HL-60 (cell line): ENCODE data around the gene GOLM1.
"Not testable (repeated sequence)": the region's sequence is repeated elsewhere in the genome, so short reads cannot be mapped to it uniquely, and the experiment has no call there.

Source experiments
- DNase-seq, 2 experiments: peaks; one replicate each; pipeline ENCODE4 v3.0.0-alpha.2; 2010 to 2020; ENCODE audit warnings: low read depth in 1 of 2, low spot score in 1 of 2
- H3K27ac ChIP-seq: fragments of 250-450 bp; sonication (Bioruptor Pico); replicated peaks from 2 replicates; pipeline ENCODE4 v1.5.1; 2020; ENCODE audit warnings: mild to moderate bottlenecking, moderate library complexity
- H3K27me3 ChIP-seq: fragments of 250-450 bp; sonication (Bioruptor Pico); 2 replicates; pipeline ENCODE4 v1.5.1; 2021; ENCODE audit warnings: mild to moderate bottlenecking, moderate library complexity; ENCODE audit not compliant: insufficient read depth, poor library complexity, severe bottlenecking
- H3K4me3 ChIP-seq: replicated peaks from 2 replicates; pipeline ENCODE4 v1.5.1; 2011; ENCODE audit warnings: mild to moderate bottlenecking, control low read depth, low read length; ENCODE audit not compliant: insufficient read depth
- GABPA ChIP-seq: IDR thresholded peaks from 2 replicates; pipeline ENCODE4 v1.6.1; 2012; ENCODE audit warnings: low read depth
- POLR2AphosphoS5 ChIP-seq: IDR thresholded peaks from 2 replicates; pipeline ENCODE4 v1.6.1; 2012; ENCODE audit warnings: low read depth
- REST ChIP-seq: IDR thresholded peaks from 2 replicates; pipeline ENCODE4 v1.6.1; 2012; ENCODE audit warnings: low read depth; ENCODE audit not compliant: insufficient replicate concordance
- SPI1 ChIP-seq: IDR thresholded peaks from 2 replicates; pipeline ENCODE4 v1.6.1; 2012; ENCODE audit warnings: low read depth, mild to moderate bottlenecking, borderline replicate concordance
- TF ChIP-seq, protein P1 (sequence below): IDR thresholded peaks from one replicate; pipeline ENCODE4 v1.5.1; 2011; ENCODE audit warnings: low read length, control low read depth, inconsistent platforms; ENCODE audit not compliant: insufficient read depth

GOLM1 gene

GRCh38 chr9:86054695-86055094 is 44.7 kb downstream of the GOLM1 start:
- TF ChIP-seq, protein P1, sequence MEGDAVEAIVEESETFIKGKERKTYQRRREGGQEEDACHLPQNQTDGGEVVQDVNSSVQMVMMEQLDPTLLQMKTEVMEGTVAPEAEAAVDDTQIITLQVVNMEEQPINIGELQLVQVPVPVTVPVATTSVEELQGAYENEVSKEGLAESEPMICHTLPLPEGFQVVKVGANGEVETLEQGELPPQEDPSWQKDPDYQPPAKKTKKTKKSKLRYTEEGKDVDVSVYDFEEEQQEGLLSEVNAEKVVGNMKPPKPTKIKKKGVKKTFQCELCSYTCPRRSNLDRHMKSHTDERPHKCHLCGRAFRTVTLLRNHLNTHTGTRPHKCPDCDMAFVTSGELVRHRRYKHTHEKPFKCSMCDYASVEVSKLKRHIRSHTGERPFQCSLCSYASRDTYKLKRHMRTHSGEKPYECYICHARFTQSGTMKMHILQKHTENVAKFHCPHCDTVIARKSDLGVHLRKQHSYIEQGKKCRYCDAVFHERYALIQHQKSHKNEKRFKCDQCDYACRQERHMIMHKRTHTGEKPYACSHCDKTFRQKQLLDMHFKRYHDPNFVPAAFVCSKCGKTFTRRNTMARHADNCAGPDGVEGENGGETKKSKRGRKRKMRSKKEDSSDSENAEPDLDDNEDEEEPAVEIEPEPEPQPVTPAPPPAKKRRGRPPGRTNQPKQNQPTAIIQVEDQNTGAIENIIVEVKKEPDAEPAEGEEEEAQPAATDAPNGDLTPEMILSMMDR: no peak
- TF ChIP-seq POLR2AphosphoS5 (no peak), GABPA (no peak), SPI1 (no peak), REST (no peak)
- H3K4me3 ChIP-seq: no peak overlapping the region
- H3K27me3 ChIP-seq: no peaks in the 10 kb centered on the region
- DNase-seq: no peak
- no peak overlapping the region for H3K27ac ChIP-seq

- TF ChIP-seq POLR2AphosphoS5: no peak
- TF ChIP-seq, protein P1: no peak
Measured at GRCh38 chr9:86052556-86053468, 46.5 kb downstream of the GOLM1 start.

DNA sequence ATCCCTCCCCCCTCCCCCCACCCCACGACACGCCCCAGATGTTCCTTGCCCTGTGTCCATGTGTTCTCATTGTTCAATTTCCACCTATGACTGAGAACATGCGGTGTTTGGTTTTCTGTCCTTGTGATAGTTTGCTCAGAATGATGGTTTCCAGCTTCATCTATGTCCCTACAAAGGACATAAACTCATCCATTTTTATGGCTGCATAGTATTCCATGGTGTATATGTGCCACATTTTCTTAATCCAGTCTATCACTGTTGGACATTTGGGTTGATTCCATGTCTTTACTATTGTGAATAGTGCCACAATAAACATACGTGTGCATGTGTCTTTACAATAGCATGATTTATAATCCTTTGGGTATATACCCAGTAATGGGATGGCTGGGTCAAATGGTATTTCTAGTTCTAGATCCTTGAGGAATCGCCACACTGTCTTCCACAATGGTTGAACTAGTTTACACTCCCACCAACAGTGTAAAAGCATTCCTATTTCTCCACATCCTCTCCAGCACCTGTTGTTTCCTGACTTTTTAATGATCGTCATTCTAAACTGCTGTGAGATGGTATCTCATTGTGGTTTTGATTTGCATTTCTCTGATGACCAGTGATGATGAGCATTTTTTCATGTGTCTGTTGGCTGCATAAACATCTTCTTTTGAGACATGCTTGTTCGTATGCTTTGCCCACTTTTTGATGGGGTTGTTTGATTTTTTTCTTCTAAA is 51.2 kb downstream of the GOLM1 start:
- not testable (repeated sequence) for H3K27ac ChIP-seq

More at GRCh38 chr9:86052556-86053468, 46.5 kb downstream of the GOLM1 start:
- H3K4me3 ChIP-seq: no peak overlapping the region
- H3K27me3 ChIP-seq: no peaks in the 10 kb centered on the region
- no peak for DNase-seq
- H3K27ac ChIP-seq: no peak overlapping the region

DNA sequence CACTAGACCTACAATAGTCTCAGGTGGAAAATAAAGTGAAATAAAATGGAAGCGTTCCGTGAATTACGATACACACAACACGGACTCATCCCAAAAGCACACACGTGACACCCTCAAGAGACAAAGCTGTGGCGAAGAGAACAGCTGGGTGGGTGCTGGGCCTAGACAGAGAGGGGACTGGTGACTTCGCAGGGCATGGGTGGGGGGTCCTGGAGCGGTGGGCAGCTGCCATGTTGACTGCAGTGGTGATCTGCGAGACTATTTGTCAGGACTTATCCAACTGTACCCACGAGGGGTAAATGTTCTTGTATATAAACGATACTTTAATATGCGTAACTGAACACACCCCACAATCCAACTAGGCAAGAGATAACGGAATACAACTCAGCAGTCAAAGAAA is 52.0 kb downstream of the GOLM1 start:
- TF ChIP-seq GABPA: no peak
- TF ChIP-seq REST: no peak
- TF ChIP-seq SPI1: no peak
- no peak for TF ChIP-seq POLR2AphosphoS5
- TF ChIP-seq, protein P1: no peak
- no peak overlapping the region for H3K4me3 ChIP-seq
- DNase-seq: no peak

More for the DNA sequence above, 51.2 kb downstream of the GOLM1 start:
- not testable (repeated sequence) for H3K4me3 ChIP-seq, H3K27me3 ChIP-seq, DNase-seq

More for the DNA sequence above, 52.0 kb downstream of the GOLM1 start:
- no peaks in the 10 kb centered on the region for H3K27me3 ChIP-seq
- H3K27ac ChIP-seq: no peak overlapping the region
